HCT116 (cell line): Measurements from ENCODE around the gene GARS1.

Experiments used
- CEBPB ChIP-seq: IDR thresholded peaks from 2 replicates; pipeline ENCODE4 v1.6.1; 2012; ENCODE audit warnings: low read depth
- CTCF ChIP-seq, 3 experiments: fragments of 200-600 bp in 1 of 3; sonication (generic) in 1 of 3; IDR thresholded peaks in 2 of 3; conservative IDR thresholded peaks in 1 of 3; 2 replicates each; pipeline ENCODE4 v1.5.1; 2012 to 2017; ENCODE audit warnings: low read depth in 2 of 3, low read length in 2 of 3, antibody characterized with exemption in 1 of 3, borderline replicate concordance in 1 of 3, control low read depth in 1 of 3, mild to moderate bottlenecking in 1 of 3, mixed read lengths in 1 of 3, mixed run types in 1 of 3, moderate library complexity in 1 of 3; ENCODE audit not compliant: insufficient read depth in 1 of 3
- EGR1 ChIP-seq: IDR thresholded peaks from 2 replicates; pipeline ENCODE4 v1.6.1; 2012; ENCODE audit warnings: low read depth
- EZH2 ChIP-seq: fragments of 200-600 bp; sonication (generic); IDR thresholded peaks from 2 replicates; pipeline ENCODE4 v1.6.1; 2017; ENCODE audit warnings: antibody characterized with exemption, mixed run types
- EZH2phosphoT487 ChIP-seq: fragments of 200-600 bp; IDR thresholded peaks from 2 replicates; pipeline ENCODE4 v1.6.1; 2018; ENCODE audit warnings: antibody characterized with exemption, borderline replicate concordance
- POLR2A ChIP-seq: IDR thresholded peaks from 2 replicates; pipeline ENCODE4 v1.7.0; 2011; ENCODE audit warnings: borderline replicate concordance; ENCODE audit not compliant: insufficient read depth, insufficient read length; ENCODE audit errors: extremely low read depth
- POLR2AphosphoS5 ChIP-seq: IDR thresholded peaks from 2 replicates; pipeline ENCODE4 v1.6.1; 2011; ENCODE audit warnings: mild to moderate bottlenecking, low read depth, low read length, moderate library complexity
- RAD21 ChIP-seq: IDR thresholded peaks from 2 replicates; pipeline ENCODE4 v1.6.1; 2012; ENCODE audit warnings: low read depth, mild to moderate bottlenecking
- REST ChIP-seq: IDR thresholded peaks from 2 replicates; pipeline ENCODE4 v1.6.1; 2012; ENCODE audit warnings: low read depth
- SP1 ChIP-seq: IDR thresholded peaks from 2 replicates; pipeline ENCODE4 v1.6.1; 2012; ENCODE audit warnings: low read depth
- SRF ChIP-seq: IDR thresholded peaks from 2 replicates; pipeline ENCODE4 v1.6.1; 2012; ENCODE audit warnings: low read depth
- YY1 ChIP-seq: IDR thresholded peaks from 2 replicates; pipeline ENCODE4 v1.6.1; 2011; ENCODE audit warnings: low read length, low read depth, moderate library complexity, mild to moderate bottlenecking; ENCODE audit not compliant: insufficient replicate concordance; ENCODE audit errors: extremely low read depth
- ZFX ChIP-seq: fragments of 450-650 bp; IDR thresholded peaks from 2 replicates; pipeline ENCODE4 v1.6.1; 2017
- ZNF274 ChIP-seq: fragments of 200-500 bp; sonication (Bioruptor generic); IDR thresholded peaks from 2 replicates; pipeline ENCODE4 v1.6.1; 2014; ENCODE audit warnings: mild to moderate bottlenecking, low read depth, low read length, inconsistent platforms

- no peak for TF ChIP-seq REST
- no peak for TF ChIP-seq CTCF (IDR thresholded peaks at IDR 0.05 in 2 of 3, conservative IDR thresholded peaks at IDR 0.05 in 1 of 3; ENCODE audit: borderline replicate concordance in 1 of 3, insufficient read depth in 1 of 3, low read depth in 2 of 3, low read length in 2 of 3)
- no peak for TF ChIP-seq RAD21
- no peak for TF ChIP-seq EGR1
- no peak for TF ChIP-seq SP1
- no peak for TF ChIP-seq POLR2A
- TF ChIP-seq CEBPB = no peak
- TF ChIP-seq ZFX = no peak
- TF ChIP-seq ZNF274 = no peak
- TF ChIP-seq EZH2 = no peak
- no peak for TF ChIP-seq YY1
- no peak for TF ChIP-seq EZH2phosphoT487
- no peak for TF ChIP-seq SRF
- TF ChIP-seq POLR2AphosphoS5 = no peak
Observed at GRCh38 chr7:30583181-30583580, 11.5 kb upstream of the GARS1 start.
